Mammary epithelial cell (primary cell): ENCODE measurements around the gene SCN8A.

Source experiments
- CTCF ChIP-seq, 2 donors: IDR thresholded peaks in 1 of 2; conservative IDR thresholded peaks in 1 of 2; 2 replicates each; pipeline ENCODE4 v1.5.1; 2011 to 2012; ENCODE audit warnings: inconsistent platforms in 2 of 2, low read length in 2 of 2, mild to moderate bottlenecking in 2 of 2, control low read depth in 1 of 2, low read depth in 1 of 2; ENCODE audit not compliant: insufficient read depth in 1 of 2; ENCODE audit errors: extremely low read depth in 1 of 2
- EZH2 ChIP-seq: IDR thresholded peaks from 2 replicates; pipeline ENCODE4 v1.6.1; 2012; ENCODE audit warnings: low read length, inconsistent platforms, borderline replicate concordance

- no peak for TF ChIP-seq CTCF (conservative IDR thresholded peaks at IDR 0.05 in 1 of 2, IDR thresholded peaks at IDR 0.05 in 1 of 2; ENCODE audit: extremely low read depth in 1 of 2, insufficient read depth in 1 of 2, low read depth in 1 of 2, low read length in 2 of 2)
- no peak for TF ChIP-seq EZH2
Measured at GRCh38 chr12:51855586-51856428, 264.8 kb downstream of the SCN8A start.
